OCI-LY1 (cell line): ENCODE results near the gene KCNB1.
A peak's percentile ranks its signal among the peaks of the same experiment; 100 is the strongest.

Experiments used
- H2AFZ ChIP-seq: fragments of 200-600 bp; sonication (generic), shearing (Covaris generic); 2 replicates; pipeline ENCODE4 v1.6.0; 2014; ENCODE audit warnings: antibody characterized with exemption, mild to moderate bottlenecking, low read length
- H3F3A ChIP-seq: fragments of 200-600 bp; sonication (generic), shearing (Covaris generic); 2 replicates; pipeline ENCODE4 v1.6.0; 2014; ENCODE audit warnings: mild to moderate bottlenecking, antibody characterized with exemption, low read length, moderate library complexity; ENCODE audit not compliant: insufficient read depth
- H3K27ac ChIP-seq: fragments of 200-600 bp; sonication (generic); 2 replicates; pipeline ENCODE4 v1.5.1; 2014; ENCODE audit warnings: low read length, mixed run types, mild to moderate bottlenecking, low read depth; ENCODE audit not compliant: poor library complexity, severe bottlenecking
- H3K27me3 ChIP-seq: fragments of 200-600 bp; sonication (generic); 2 replicates; pipeline ENCODE4 v1.6.0; 2014; ENCODE audit warnings: antibody characterized with exemption, mild to moderate bottlenecking, low read length, moderate library complexity; ENCODE audit not compliant: insufficient read depth
- H3K36me3 ChIP-seq: fragments of 200-600 bp; sonication (generic); 2 replicates; pipeline ENCODE4 v1.6.1; 2014; ENCODE audit warnings: mild to moderate bottlenecking, antibody characterized with exemption, low read length, moderate library complexity, mixed read lengths; ENCODE audit not compliant: insufficient read depth
- H3K4me1 ChIP-seq: fragments of 200-600 bp; sonication (generic); 2 replicates; pipeline ENCODE4 v1.5.1; 2014; ENCODE audit warnings: mild to moderate bottlenecking, low read length, moderate library complexity; ENCODE audit not compliant: insufficient read depth, severe bottlenecking
- H3K4me2 ChIP-seq: fragments of 200-600 bp; sonication (generic), shearing (Covaris generic); 2 replicates; pipeline ENCODE4 v1.6.1; 2014; ENCODE audit warnings: low read length
- H3K4me3 ChIP-seq: fragments of 200-600 bp; sonication (generic); 2 replicates; pipeline ENCODE4 v1.5.1; 2014; ENCODE audit warnings: low read length, low read depth, mild to moderate bottlenecking, mixed read lengths; ENCODE audit not compliant: poor library complexity, severe bottlenecking
- H3K79me2 ChIP-seq: fragments of 200-600 bp; shearing (Covaris generic); 2 replicates; pipeline ENCODE4 v1.6.1; 2016; ENCODE audit warnings: mixed run types, low read length, mixed read lengths; ENCODE audit not compliant: insufficient read depth
- H3K9ac ChIP-seq: fragments of 200-600 bp; sonication (generic), shearing (Covaris generic); 2 replicates; pipeline ENCODE4 v1.6.1; 2014; ENCODE audit warnings: mild to moderate bottlenecking, low read length, mixed read lengths
- H3K9me2 ChIP-seq: fragments of 200-600 bp; sonication (generic), shearing (Covaris generic); 2 replicates; pipeline ENCODE4 v1.6.1; 2014; ENCODE audit warnings: low read depth, mild to moderate bottlenecking, low read length, mixed read lengths
- H3K9me3 ChIP-seq: fragments of 200-600 bp; shearing (Covaris generic); 2 replicates; pipeline ENCODE4 v1.6.1; 2014; ENCODE audit warnings: low read length, mixed read lengths
- H4K20me1 ChIP-seq: fragments of 200-600 bp; sonication (generic), shearing (Covaris generic); 2 replicates; pipeline ENCODE4 v1.6.0; 2016; ENCODE audit warnings: mild to moderate bottlenecking, low read length; ENCODE audit not compliant: insufficient read depth
- EZH2 ChIP-seq: fragments of 200-600 bp; sonication (generic), shearing (Covaris generic); IDR thresholded peaks from 2 replicates; pipeline ENCODE4 v1.8.0; 2017; ENCODE audit warnings: borderline replicate concordance, mixed run types, mild to moderate bottlenecking, antibody characterized with exemption, low read length, moderate library complexity, mixed read lengths
- TF ChIP-seq, protein P1 (sequence below): fragments of 200-600 bp; sonication (generic), shearing (Covaris generic); IDR thresholded peaks from 2 replicates; pipeline ENCODE4 v1.5.1; 2017; ENCODE audit warnings: mild to moderate bottlenecking, antibody characterized with exemption, low read length, moderate library complexity, mixed read lengths

The KCNB1 gene

DNA sequence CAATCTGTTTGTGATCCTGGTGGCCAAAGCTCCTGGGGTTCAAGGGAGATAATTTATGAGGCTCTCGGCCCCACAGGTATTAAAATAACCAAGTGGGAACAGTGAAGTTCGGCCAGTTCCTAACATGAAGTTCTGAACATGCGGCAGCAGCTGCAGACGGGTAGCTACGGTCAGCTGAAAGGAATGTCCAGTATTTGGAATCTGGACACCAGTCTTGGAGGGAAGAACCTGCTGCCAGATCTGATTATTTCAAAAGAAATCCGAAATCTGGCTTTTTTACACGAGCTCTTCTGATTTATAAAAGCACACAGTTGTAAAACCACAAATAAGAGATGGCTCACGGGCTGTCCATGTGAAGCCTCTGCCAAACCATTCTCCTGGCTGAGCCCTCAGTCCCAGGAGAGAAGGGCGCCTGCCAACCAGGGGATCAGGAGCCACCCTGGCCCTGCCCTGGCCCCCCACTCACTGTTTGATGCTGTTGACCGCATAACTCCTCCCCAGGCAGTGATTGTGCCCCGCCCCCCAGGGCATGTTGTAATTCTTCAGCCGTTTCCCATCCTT lies 28.2 kb upstream of the KCNB1 start:
- Histone ChIP-seq H3F3A (no peaks in the 10 kb centered on the region), H3K79me2 (no peaks in the 10 kb centered on the region), H4K20me1 (no peaks in the 10 kb centered on the region), H3K4me2 (no peak overlapping the region), H3K27me3 (peaks cover 6% of the 10 kb centered on the region; the same call in 1 of the 2 replicates), H3K4me3 (no peak overlapping the region), H2AFZ (no peak overlapping the region), H3K9ac (no peak overlapping the region), H3K36me3 (no peaks in the 10 kb centered on the region), H3K27ac (no peak overlapping the region), H3K4me1 (no peaks in the 10 kb centered on the region), H3K9me2 (no peaks in the 10 kb centered on the region), H3K9me3 (no peaks in the 10 kb centered on the region)
- TF ChIP-seq, protein P1, sequence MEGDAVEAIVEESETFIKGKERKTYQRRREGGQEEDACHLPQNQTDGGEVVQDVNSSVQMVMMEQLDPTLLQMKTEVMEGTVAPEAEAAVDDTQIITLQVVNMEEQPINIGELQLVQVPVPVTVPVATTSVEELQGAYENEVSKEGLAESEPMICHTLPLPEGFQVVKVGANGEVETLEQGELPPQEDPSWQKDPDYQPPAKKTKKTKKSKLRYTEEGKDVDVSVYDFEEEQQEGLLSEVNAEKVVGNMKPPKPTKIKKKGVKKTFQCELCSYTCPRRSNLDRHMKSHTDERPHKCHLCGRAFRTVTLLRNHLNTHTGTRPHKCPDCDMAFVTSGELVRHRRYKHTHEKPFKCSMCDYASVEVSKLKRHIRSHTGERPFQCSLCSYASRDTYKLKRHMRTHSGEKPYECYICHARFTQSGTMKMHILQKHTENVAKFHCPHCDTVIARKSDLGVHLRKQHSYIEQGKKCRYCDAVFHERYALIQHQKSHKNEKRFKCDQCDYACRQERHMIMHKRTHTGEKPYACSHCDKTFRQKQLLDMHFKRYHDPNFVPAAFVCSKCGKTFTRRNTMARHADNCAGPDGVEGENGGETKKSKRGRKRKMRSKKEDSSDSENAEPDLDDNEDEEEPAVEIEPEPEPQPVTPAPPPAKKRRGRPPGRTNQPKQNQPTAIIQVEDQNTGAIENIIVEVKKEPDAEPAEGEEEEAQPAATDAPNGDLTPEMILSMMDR: no peak
- TF ChIP-seq EZH2: no peak

DNA sequence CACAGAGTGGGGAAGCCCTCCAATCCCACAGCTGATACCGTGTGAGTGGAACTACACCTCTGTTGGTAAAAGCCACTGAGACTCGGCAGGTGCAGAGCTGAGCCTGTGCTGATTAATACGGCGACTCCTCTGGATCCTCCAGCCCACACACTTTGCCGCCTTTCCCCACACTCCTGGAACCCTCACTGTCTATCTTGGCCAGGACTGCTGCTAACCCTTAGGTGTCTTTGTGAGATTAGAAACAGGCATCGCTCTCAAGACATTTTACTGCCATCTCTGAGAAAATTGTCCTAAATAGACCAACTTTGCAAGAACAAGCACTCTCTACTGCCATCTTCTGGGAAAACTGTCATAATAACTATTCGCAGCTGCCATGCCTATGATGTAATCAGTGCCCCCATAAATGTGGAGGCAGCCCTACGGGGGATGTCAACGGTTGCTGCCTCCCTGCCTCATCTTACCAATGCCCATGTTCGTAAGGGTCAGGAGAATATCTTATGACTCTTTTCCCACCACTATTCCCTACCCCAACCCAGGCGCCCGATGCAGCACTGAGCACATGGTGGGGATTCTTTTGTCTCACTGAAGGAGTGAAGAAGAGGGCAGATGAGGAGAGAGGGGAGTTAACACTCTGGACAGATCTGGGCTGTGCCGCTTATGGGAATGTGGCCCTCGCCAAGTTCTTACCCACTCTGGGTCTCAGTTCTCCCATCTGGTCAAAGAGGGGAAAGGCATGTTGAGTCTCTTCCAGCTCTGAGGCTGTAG lies 26.1 kb upstream of the KCNB1 start:
- no peak overlapping the region for H3K4me2 ChIP-seq
- no peaks in the 10 kb centered on the region for H4K20me1 ChIP-seq
- no peak overlapping the region for H3K4me3 ChIP-seq
- no peaks in the 10 kb centered on the region for H3K79me2 ChIP-seq
- H2AFZ ChIP-seq: no peak overlapping the region
- H3K9ac ChIP-seq: no peak overlapping the region
- H3K9me3 ChIP-seq: no peaks in the 10 kb centered on the region
- H3K9me2 ChIP-seq: no peaks in the 10 kb centered on the region
- H3K27ac ChIP-seq: no peak overlapping the region
- no peaks in the 10 kb centered on the region for H3K4me1 ChIP-seq
- H3K27me3 ChIP-seq: peaks cover 6% of the 10 kb centered on the region; the same call in 1 of the 2 replicates
- no peaks in the 10 kb centered on the region for H3F3A ChIP-seq
- no peak for TF ChIP-seq EZH2
- TF ChIP-seq, protein P1: peak; percentile 71; the same call in 1 of the 2 replicates
- no peaks in the 10 kb centered on the region for H3K36me3 ChIP-seq

DNA sequence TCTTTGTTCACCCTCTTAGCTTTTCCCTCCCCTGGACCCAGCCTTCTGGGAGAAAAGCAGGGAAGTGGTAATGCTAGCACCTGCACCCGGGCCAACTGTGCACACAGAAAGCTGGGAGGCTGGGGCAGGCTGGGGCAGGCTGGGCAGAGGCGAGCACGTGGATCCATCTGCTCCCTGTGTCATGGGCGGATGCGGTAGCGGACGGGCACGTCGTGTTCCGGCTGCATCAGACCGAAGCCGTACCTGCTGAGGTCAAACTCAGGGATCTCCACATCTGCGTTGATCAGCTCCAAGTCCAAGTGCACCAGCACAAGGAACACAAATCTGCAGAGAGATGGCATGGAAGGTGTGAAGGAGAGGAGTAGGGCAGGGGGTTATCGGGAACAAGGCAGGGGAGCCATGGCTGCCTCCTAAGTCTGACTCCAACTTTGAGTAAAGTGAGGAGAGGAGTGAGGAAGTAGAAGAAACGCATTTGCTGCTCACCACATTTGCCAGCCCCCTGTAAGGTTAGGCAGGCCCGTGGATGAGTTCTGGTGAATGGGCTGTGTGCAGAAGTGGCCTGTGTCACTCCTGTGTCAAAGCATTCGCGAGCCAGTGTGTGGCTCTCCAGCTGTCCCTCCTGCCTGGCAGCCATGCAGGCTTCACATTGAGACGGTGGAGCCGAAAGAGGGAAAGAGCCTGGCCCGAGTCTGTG lies 25.4 kb upstream of the KCNB1 start:
- no peak overlapping the region for H2AFZ ChIP-seq

More for the DNA sequence above, 25.4 kb upstream of the KCNB1 start:
- Histone ChIP-seq H3K4me3 (no peak overlapping the region), H3K9me2 (no peaks in the 10 kb centered on the region), H3K79me2 (no peaks in the 10 kb centered on the region), H4K20me1 (no peaks in the 10 kb centered on the region), H3K4me2 (no peak overlapping the region), H3K9ac (no peak overlapping the region), H3K36me3 (no peaks in the 10 kb centered on the region), H3K27ac (no peak overlapping the region), H3K9me3 (no peaks in the 10 kb centered on the region), H3K27me3 (peaks cover 3% of the 10 kb centered on the region; the same call in 1 of the 2 replicates), H3F3A (no peaks in the 10 kb centered on the region), H3K4me1 (no peaks in the 10 kb centered on the region)
- TF ChIP-seq, protein P1: no peak
- no peak for TF ChIP-seq EZH2
